NOMO-1 treated with dmso at 0.1 percent for 144 hours (cell line): ENCODE data around the gene PCYT2.
"Not testable (repeated sequence)": the region's sequence is repeated elsewhere in the genome, so short reads cannot be mapped to it uniquely, and the experiment has no call there.

Experiments
- DNase-seq: peaks from one replicate; lab custom pipeline; 2025; ENCODE audit not compliant: unreplicated experiment; lab: John Stamatoyannopoulos, UW

PCYT2 gene

DNA sequence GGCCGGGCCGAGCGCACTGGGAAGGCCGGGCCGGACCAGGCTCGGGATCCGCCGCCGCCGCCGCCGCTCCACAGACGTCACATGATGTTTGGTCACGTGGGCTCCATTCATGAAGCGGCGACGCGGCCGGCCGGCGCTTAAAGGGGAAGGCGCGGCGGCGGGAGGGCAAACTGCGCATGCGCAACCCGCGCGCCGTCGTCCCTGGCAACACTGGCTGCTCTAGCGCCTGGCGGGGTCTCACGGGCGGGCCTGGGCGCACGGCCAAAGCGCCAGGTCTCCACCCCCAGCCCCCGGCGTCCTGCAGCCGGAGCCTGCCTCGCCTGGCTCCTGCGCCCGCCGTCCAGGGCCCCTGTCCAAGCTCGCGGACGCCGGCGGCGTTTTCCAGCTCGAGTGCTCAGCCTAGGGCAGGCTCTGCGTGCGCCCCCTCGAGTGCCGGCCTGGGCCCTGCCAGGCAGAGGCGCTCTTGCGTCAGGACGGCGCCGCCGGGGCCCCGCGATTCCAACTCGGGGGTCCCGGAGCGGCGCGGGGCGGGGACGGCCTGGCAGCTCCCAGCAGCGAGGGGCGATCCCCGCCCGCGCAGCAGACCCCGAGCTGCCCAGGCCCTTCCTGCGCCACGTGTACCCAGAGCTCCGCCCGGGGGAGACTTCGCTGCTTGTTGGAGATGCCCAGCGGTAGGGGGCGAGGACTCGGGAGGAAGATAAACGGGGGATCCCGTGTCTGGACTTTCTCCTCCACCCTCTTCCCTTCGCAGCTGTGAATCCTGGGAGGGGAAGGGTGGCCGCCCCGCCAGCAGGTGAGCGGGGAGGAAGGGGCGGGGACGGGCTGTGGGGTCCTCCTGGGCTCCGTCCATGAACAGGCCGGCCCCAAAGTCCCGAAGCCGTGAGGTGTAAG, 16.7 kb upstream of the PCYT2 start, which contains the start of gene MAFG:
Gene MAFG, minus strand, starts transcription at position 83 of the 891 bp plus-strand sequence. CDS start 4,550 bp downstream, outside the sequence.
- peak; percentile 77 for DNase-seq

DNA sequence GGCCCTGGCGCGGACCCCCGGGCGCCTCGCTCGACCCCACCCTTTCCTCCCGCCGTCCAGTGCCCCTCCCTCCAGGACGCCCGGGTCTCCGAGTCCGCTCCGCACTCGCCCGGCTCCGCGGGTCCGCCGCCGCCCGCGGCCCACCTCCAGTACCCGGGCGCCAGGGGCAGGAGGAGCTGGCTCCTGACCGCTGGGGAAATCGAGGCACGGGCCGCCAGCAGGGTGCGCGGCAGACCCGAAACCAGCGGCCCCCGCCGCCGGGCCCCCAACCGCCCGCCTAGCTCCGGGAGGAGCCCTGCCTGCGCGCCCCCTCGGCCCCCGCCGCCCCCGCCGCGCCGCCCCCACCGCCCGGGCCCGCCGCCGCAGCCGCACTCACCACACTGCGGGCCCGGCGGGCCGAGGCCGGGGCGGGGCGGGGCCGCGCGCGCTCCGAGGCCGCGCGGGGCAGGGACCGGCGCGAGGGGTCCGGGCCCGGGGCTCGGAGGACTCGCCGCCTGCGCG, 16.0 kb upstream of the PCYT2 start:
- no peak for DNase-seq

DNA sequence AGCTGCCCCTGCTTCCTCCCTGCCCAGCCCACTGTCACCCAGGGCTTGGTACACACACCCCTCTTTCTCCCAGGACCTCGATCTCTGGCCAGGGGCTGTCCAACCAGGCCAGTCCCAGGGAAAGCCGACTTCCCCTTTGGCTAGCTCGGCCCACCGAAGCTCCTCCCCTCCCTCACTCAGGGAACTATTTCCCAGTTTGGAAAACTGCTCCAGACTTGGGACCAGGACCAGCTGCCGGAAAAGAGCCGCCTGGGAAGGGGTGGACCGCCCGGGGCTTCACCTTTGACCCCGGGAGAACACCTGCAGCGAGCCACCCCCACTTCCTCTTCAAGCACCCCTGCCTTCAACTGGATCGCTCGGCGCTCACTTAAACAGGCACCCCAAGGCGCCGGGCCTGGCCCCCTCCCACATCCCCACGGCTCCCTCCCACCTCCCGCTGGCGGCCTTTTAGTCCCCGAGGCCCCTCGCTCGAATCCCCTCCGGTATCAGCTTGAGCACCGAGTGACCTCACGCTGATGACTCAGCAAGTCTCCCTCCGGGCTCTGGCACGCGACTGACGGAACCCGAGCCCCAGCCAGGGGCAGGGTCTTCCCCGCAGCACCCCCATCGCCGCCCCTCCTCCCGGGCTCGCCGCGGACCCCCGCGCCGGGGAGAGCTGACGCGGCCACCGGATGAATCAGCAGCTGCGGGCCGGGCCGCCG, 15.4 kb upstream of the PCYT2 start:
- DNase-seq = peak; percentile 29

DNA sequence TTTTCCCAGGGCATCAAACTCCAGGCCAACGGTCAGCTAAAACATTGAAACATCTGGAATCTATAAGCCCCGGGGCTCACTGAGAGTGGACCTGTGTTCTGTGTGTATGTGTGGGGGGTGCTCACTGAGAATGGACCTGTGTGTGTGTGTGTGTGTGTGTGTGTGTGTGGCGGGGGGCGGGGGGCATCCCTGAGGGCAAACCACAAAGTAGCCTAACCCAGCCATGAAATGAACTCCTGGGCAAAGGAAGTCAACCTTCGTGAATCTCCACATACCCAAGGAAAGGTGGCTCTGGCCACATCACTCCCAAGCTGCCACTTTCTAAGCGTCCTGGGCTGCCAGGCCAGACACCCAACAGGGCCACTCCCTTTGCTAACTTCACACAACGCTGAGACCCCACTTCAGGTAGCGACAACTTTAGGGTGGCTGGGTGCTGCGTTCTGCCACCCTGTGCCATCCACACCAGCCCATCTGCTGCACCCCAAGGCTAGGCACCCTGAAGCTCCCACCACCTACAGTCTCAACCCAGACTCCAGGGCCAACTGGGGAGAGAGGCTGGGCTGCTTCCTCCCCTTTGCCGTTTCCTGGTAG, 14.8 kb upstream of the PCYT2 start:
- DNase-seq = no peak

DNA sequence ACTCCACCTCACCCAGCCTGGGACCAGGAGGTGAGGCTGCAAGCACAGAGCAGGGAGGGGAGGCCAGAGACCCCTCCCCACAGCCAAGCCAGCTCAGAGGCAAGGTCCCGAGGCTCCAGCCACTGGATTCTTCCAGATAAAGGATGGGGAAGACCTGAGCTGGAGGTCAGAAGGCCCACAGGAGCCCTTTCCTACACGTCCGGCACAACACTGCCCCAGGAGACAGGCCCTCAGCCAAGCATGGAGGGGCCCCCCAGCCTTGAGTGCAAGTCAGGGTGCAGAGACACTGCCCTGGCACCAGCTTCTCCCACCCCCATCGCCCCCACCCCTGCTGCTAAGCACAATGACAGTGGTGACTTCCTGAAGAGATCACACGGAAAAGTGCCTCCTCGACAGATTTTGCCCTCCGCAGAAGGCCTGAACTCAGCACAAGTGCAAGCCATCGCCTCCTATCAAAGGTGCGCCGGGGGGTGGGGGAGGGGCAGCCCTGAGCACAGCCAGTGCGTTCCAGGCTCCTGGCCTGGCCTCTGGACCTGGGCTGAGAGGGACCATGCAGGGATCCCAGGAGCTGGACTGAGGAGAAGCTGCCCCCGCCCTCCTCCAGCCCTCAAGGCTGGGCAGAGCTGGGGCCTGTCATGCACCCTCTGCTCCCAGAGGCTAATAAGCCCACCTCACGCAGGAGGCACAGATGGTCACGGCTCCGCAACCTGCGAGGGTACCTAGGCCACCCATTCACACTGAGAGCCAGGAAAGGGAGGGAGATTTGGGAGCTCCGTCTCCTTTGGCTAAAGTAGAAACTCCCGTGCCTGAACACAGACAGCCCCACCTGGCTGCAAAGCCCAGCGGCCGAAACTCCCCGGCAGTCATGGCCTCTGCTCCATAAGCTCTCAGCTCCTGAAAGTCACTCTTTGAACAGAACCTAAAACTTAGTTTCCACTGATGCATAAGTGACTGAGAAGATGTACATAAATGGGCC, 13.6 kb upstream of the PCYT2 start:
- DNase-seq = no peak

DNA sequence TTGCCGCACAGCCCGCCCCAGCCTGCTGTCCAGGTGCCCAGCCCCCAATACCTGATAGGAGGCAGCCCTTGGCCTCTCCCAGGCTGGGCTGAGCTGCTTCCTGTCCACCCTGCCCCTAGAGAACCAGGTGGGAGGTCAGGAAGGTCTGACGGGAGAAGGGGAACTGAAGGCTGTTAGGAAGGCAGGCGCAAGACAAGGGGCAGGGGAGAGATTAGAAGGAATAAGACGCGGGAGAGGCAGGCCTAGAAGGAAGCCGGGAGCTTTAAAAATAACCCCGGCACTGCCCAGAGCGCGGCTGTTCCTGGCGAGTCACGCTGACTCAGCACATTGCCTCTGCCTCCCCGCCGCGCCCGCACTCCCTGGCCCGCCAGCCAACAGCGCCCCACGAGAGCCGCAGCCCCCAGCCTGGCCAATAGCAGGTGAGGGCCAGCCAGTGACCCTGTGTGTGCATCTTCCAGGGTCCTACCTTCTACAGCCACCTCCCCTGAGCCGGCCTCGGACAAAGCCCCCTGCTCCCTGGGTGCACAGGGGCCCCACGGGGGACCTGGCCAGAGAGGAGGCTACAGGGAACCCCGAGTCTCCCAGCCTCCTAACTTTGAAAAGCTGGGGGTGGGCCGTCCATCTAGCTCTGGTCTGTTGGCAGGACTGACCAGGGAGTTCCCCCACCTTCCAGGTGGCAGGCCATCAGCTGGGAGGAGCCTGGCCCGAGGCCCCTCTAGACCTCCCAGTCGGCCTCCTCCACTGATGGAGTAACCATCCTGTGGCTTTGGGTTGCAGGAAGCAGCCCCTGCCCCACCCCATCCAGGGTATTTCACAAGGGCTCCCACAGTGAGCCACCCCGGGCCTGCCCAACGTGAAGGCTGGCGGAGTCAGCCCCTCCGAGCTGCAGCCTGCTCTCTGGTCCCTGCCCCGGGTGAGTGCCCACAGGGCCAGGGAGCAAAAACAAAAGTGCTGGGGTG, 12.4 kb upstream of the PCYT2 start:
- peak; percentile 80 for DNase-seq

DNA sequence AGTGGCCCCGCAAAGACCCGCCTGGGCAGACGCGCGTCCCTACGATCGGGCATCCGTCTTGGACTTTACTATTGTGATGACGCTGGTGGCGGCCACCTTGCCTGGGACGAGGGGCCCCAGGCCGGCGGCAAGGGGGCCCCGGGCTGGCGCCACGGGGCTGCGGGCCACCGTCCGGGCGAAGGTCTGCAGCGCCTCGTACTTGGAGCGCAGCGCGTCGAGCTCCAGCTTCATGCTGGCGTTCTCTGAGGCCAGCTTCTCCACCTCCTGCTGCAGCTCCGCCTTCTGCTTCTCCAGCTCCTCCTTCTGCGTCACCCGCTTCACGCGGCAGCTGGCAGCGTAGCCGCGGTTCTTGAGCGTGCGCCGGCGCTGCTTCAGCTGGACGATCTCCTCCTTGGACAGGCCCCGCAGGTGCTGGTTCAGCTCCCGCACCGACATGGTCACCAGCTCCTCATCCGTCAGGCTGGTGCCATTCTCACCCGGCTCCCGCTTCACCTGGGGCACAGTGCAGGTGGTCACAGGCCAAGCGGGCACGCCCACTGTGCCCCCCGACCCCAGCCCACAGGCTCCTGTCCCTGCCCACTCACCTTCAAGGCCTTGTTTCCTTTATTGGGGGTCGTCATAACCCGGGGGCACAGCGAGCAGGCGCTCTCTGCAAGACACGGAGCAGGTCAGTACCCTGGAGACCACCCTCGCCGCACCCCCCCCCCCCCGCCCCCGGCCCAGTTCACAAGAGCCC, 11.5 kb upstream of the PCYT2 start:
- DNase-seq = peak; percentile 76

DNA sequence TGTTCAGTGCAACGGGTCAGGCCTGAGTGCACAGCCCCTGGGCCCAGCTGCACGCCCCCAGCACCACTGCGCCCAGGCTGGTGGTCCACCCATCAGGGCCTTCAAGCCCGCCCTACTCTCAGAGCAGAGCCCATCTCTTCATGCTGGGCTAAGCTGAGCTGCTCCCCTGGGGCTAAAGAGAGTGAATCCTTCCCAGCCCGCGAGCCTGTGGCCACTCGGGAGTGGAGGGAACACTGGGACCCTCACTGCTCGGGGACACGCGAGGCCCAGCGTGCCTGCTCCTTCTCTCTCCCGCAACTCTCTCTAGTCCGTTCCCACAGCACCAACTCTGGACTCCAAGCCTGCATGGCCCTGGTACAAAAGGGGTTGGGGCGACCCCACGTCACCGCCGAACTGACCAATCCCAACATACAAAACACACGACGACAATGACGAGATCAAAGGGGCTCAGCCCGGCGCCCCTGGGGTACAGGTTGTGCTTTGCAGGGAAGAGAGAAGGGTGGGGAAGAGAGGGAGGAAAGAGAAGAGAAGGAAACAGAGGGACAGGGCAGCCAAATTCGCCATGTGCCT, 10.9 kb upstream of the PCYT2 start:
- DNase-seq = no peak

DNA sequence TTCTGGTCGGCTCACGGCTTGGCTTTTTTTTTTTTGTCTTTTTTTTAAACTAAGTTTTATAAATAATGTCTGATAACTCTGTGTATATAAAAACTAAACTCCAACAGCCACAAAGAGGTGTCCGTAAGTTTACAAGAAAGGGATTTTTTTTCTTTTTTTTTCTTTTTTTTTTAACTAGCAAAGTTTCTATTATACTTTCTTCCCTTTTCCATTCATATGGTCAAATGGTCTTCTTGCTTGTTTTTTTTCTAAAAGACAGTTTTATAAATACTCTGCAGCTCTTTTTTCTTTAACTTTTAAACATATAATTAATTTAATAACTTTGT, 10.3 kb upstream of the PCYT2 start:
- DNase-seq = no peak

DNA sequence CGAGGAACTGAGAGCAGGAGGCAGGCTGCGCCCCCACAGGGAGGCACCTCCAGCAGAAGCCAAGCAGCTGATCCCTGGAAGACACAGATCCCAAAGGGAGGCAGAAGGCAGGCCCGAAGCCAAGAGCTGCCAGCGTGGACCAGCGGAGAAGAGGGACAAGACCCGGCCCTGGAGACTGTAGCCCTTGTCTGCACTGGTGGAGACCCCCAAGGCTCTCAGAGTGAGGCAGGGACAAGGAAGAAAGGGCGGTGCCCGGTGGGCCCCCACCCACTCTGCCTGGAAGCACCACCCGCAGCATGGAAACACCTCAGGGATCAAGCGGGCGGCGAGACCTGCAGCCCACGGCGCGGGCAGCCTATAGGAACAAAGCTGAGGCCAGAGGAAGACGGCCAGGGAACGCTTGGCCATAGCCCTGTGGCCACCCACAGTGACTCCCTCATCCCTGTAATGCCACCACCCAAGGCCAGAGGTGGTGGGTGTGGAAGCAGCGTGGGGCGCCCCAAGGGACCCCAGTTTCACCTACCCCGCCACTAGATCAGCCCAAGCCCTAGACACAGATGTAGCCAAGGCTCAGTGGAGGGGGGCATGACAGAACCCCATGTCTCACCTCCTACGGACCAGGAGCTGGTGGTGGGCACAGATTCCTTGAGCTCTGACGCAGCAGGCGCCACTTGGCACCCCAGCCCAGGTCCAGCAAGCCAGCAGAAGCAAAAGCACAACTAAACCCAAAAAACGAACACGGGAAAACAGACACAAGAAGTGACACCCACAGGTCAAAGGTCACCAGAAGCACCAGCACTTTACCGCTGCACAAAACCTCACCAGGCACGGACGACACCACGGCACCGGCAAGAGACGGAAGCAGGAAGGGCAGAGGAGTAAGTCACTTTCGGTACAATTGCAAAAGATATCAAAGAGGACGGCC, 9.7 kb upstream of the PCYT2 start:
- DNase-seq = peak; percentile 88

DNA sequence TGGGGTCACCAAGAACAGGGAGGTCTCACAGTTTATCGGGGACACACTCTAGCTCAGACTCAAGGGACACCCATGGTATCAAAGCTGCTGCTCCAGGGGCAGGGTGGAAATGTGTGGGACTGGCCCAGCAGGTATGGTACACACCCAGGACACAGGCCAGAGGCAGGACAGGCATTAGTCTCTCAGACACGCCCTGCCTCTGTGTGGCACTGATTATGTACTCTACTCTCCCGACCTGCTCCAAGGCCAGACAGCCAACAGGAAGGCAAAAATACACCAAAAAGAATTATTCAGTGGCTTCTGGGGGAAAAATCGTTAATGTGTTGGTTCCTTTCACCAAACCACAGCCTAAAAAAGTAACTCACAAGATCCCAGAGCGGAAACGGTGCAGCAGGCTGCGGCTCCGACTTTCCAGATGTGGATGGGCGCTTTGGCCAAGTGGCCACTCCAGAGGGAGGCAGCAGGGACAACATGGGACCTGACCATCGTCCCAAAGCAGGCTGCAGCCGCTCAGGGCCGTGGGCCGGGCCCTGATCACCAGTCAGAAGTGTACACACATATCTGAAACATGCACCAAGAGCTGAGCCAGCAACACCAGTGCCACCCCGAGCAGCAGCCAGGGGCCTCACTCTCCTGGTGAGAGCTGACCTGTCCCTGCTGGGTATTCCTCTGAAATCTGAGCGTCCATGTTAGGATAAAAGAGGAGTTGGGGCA, 7.8 kb upstream of the PCYT2 start:
- no peak for DNase-seq

DNA sequence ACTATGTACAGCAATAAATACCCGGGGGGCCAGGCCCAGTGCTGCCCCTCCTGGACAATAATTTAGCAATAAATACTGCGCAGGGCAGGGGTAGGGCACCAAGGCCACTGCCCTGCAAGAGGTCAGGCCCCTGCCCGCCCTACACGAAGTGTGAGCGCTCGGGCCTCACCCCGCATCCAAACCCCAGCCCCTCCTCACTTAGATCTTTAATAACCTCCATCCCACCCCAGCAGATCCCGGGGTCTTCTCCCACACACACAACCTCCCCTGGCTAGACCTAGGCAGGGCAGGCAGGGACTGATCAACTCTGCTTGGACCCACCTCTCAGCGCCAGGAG, 7.1 kb upstream of the PCYT2 start:
- DNase-seq = not testable (repeated sequence)

DNA sequence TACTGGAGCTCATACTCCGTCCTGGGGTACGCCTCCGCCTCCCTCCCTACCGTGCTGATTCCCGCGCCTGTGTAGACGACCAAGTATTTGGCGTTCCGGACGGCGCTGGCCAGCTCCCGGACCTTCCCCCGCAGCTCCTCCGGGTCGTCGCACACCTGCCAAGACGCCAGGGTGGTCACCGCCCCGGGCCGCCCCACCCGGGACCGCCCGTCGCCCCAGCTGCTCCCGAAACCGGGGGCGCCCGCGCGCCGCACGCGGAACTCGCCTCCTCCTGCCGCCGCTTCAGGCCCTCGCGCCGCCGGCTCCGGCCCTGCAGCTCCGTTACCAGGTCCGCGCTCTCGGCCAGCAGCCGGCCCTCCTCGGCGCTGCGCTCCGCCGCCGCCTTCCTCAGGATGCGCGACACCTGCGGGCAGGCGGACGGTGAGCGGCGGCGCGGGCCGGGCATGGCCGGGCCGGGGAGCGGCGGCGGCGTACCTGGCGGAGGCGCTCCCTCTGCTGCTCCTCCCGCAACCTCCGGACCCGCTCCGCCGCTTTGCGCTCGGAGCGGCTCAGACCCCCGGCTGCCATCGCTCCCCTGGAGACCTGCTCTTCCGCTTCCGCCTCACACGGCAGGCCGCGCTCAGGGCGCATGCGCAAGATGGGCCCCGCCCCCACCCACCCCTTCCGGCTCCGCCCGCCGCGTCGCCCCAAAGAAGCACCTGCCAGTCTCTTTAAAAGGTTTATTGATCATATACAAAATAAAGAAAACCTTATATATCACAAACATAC, 6.5 kb upstream of the PCYT2 start, which contains the start of gene SIRT7:
Gene SIRT7, minus strand, starts transcription at position 612 of the 768 bp plus-strand sequence. Its CDS starts 45 bp downstream, at position 567.
- DNase-seq = peak; percentile 80

DNA sequence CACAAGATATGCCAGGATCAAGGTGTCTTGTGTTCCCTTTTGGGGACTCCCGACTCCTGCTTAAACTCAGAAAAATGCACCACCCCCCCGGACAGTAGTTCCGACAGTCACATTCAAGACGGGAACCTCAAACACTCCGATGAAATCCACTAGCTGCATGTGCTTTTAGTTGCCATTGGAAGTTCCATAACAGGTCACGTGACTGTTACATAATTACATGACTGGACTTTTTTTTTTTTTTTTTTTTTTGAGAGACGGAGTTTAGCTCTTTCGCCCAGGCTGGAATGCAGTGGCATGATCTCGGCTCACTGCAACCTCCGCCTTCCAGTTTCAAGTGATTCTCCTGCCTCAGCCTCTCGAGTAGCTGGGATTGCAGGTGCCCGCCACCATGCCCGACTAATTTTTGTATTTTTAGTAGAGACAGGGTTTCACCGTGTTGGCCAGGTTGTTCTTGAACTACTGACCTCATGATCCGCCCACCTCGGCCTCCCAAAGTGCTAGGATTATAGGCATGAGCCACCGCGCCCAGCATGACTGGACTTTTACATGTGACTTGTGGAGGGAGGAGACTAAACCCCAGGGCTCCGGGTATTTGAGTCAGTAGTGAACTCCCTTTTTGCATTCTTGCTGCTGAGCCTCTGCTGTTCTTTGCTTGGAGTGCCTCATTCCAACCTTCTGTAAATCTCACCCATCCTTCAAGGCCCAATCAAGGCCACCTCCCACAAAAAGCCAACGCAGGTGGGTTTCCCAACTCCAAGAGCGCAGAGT, 5.2 kb upstream of the PCYT2 start:
- no peak for DNase-seq

DNA sequence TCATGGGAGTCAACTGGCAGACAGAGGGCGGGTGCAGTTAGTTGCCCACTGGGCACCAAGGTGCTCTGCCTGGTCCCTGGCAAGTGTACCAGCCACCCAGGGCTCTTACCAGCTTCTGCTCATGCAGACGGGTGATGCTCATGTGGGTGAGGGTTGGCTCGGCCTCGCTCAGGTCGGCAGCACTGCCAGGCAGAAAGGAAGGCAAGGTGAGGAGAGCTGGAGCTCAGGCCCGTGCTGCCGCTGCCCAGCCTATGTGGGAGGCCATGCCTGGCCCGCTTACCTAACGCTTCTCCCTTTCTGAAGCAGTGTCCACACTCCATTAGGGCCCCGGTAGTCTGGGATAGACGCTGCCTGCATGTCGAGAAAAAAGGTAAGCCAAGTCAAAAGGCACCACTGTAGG, 4.1 kb upstream of the PCYT2 start:
- DNase-seq = no peak
